ENCODE measurements around the gene HEY2. TPM values are rescaled to one million over a fixed set of nuclear protein-coding genes. Genes with fewer than 3 reads are reported as not detected.
A peak's percentile ranks its signal among the peaks of the same experiment; 100 is the strongest.

HEY2 gene
- total and polyA plus RNA-seq, 3 experiments from 2014 or later: 0.09 to 0.20 (median 0.09) TPM

GRCh38 chr6:125746731-125747588, 2.5 kb upstream of the HEY2 start:
- no peaks in the 10 kb centered on the region for H3K36me3 ChIP-seq (ENCODE audit: insufficient read depth, low read length)
- H3K9me3 ChIP-seq (ENCODE audit: low read length): no peaks in the 10 kb centered on the region
- peak overlapping the region; percentile 85 to 93 (median 88) for H3K4me3 Mint-ChIP-seq
- ChIA-PET CTCF (interaction anchor here (0.8 to 2.4 kb wide), 3 partner anchors 43 to 438 kb away, joined by 3 to 8 read pairs (median 4); partner anchors contain the start of genes HINT3 and NCOA7), POLR2A (interaction anchor here (1.1 to 1.7 kb wide), 2 partner anchors 34 to 210 kb away, joined by 3 to 5 read pairs; partner anchors contain the start of gene HINT3)
- peaks cover 26% of the 10 kb centered on the region for H3K4me1 ChIP-seq (ENCODE audit: insufficient read depth, low read length)
- H3K27me3 ChIP-seq (ENCODE audit: insufficient read depth, low read length, poor library complexity, severe bottlenecking): peaks cover 40% of the 10 kb centered on the region
- peaks cover 50 to 70% of the 10 kb centered on the region in 2 donors for H3K27me3 Mint-ChIP-seq
- H3K36me3 Mint-ChIP-seq: peaks cover 0 to 8% (median 0%) of the 10 kb centered on the region in 3 donors
- H3K27ac Mint-ChIP-seq: peak overlapping the region; percentile 65 to 94 (median 88)
- H3K4me1 Mint-ChIP-seq: peaks cover 31 to 49% (median 42%) of the 10 kb centered on the region in 3 donors
- peak overlapping the region; percentile 63 for H3K4me3 ChIP-seq (ENCODE audit: low read length)
- no peak overlapping the region for H3K27ac ChIP-seq (ENCODE audit: low read depth, low read length)
- DNase-seq: peak; percentile 50 to 82 (median 75)
- H3K9me3 Mint-ChIP-seq: no peaks in the 10 kb centered on the region

GRCh38 chr6:125747589-125748405, 1.6 kb upstream of the HEY2 start:
- ChIA-PET POLR2A (interaction anchor here (1.0 to 1.7 kb wide), 3 partner anchors 8 to 209 kb away, joined by 3 to 5 read pairs (median 3); partner anchors contain the start of gene HINT3), CTCF (interaction anchor here (0.8 to 7.7 kb wide), 5 partner anchors 31 to 439 kb away, joined by 3 to 60 read pairs (median 4); partner anchors contain the start of genes HINT3 and NCOA7)
- Histone ChIP-seq H3K36me3 (ENCODE audit: insufficient read depth, low read length) (no peaks in the 10 kb centered on the region), H3K27me3 (ENCODE audit: insufficient read depth, low read length, poor library complexity, severe bottlenecking) (peaks cover 40% of the 10 kb centered on the region), H3K4me1 (ENCODE audit: insufficient read depth, low read length) (peaks cover 26% of the 10 kb centered on the region), H3K9me3 (ENCODE audit: low read length) (no peaks in the 10 kb centered on the region), H3K27ac (ENCODE audit: low read depth, low read length) (no peak overlapping the region), H3K4me3 (ENCODE audit: low read length) (peak overlapping the region; percentile 63)
- peaks cover 31 to 49% (median 42%) of the 10 kb centered on the region in 3 donors for H3K4me1 Mint-ChIP-seq
- peaks cover 0 to 8% (median 0%) of the 10 kb centered on the region in 3 donors for H3K36me3 Mint-ChIP-seq
- no peaks in the 10 kb centered on the region for H3K9me3 Mint-ChIP-seq
- peaks cover 50 to 70% of the 10 kb centered on the region in 2 donors for H3K27me3 Mint-ChIP-seq
- peak overlapping the region; percentile 87 to 93 (median 89) for H3K4me3 Mint-ChIP-seq
- peak overlapping the region in 7 of 8 donors; percentile 63 to 90 (median 88) for H3K27ac Mint-ChIP-seq
- DNase-seq: peak; percentile 8 to 55 (median 29)

GRCh38 chr6:125748406-125749172, 843 bp upstream of the HEY2 start:
- Histone ChIP-seq H3K27me3 (ENCODE audit: insufficient read depth, low read length, poor library complexity, severe bottlenecking) (peaks cover 40% of the 10 kb centered on the region), H3K4me3 (ENCODE audit: low read length) (peak overlapping the region; percentile 63), H3K36me3 (ENCODE audit: insufficient read depth, low read length) (no peaks in the 10 kb centered on the region), H3K27ac (ENCODE audit: low read depth, low read length) (no peak overlapping the region), H3K9me3 (ENCODE audit: low read length) (no peaks in the 10 kb centered on the region), H3K4me1 (ENCODE audit: insufficient read depth, low read length) (peaks cover 26% of the 10 kb centered on the region)
- Mint-ChIP-seq H3K9me3 (no peaks in the 10 kb centered on the region), H3K27me3 (peaks cover 52 to 68% of the 10 kb centered on the region in 2 donors), H3K36me3 (peaks cover 0 to 8% (median 0%) of the 10 kb centered on the region in 3 donors), H3K4me1 (peaks cover 32 to 49% (median 42%) of the 10 kb centered on the region in 3 donors), H3K27ac (peak overlapping the region in 7 of 8 donors; percentile 46 to 89 (median 69)), H3K4me3 (peak overlapping the region; percentile 87 to 93 (median 89))
- ChIA-PET CTCF (interaction anchor here (1.2 to 7.7 kb wide), 3 partner anchors 30 to 437 kb away, joined by 3 to 60 read pairs (median 8); partner anchors contain the start of gene NCOA7), POLR2A (interaction anchor here (1.0 to 1.7 kb wide), 3 partner anchors 9 to 208 kb away, joined by 3 to 5 read pairs (median 3); partner anchors contain the start of gene HINT3)
- peak in 2 of 5 donors; percentile 8 to 17 for DNase-seq

GRCh38 chr6:125749865-125750691, 646 bp downstream of the HEY2 start:
- Histone ChIP-seq H3K27me3 (ENCODE audit: insufficient read depth, low read length, poor library complexity, severe bottlenecking) (peaks cover 37% of the 10 kb centered on the region), H3K9me3 (ENCODE audit: low read length) (no peaks in the 10 kb centered on the region), H3K4me3 (ENCODE audit: low read length) (peak overlapping the region; percentile 56), H3K36me3 (ENCODE audit: insufficient read depth, low read length) (no peaks in the 10 kb centered on the region), H3K4me1 (ENCODE audit: insufficient read depth, low read length) (peaks cover 26% of the 10 kb centered on the region), H3K27ac (ENCODE audit: low read depth, low read length) (no peak overlapping the region)
- Mint-ChIP-seq H3K9me3 (no peaks in the 10 kb centered on the region), H3K27me3 (peaks cover 50 to 77% of the 10 kb centered on the region in 2 donors), H3K4me3 (peak overlapping the region; percentile 82 to 94 (median 91)), H3K4me1 (peaks cover 32 to 49% (median 42%) of the 10 kb centered on the region in 3 donors), H3K36me3 (peaks cover 0 to 8% (median 0%) of the 10 kb centered on the region in 3 donors), H3K27ac (peak overlapping the region; percentile 10 to 95 (median 80))
- peak in 1 of 5 donors; percentile 10 for DNase-seq
- ChIA-PET CTCF (interaction anchor here (7.7 kb wide), 1 partner anchor 438 kb away, joined by 60 read pairs; no protein-coding TSS in a partner anchor), POLR2A (interaction anchor here (0.9 kb wide), 1 partner anchor 41 kb away, joined by 3 read pairs; the partner anchor contains the start of gene NCOA7)

GRCh38 chr6:125750692-125751333, 1.4 kb downstream of the HEY2 start:
- Mint-ChIP-seq H3K4me1 (peaks cover 32 to 49% (median 42%) of the 10 kb centered on the region in 3 donors), H3K36me3 (peaks cover 0 to 8% (median 0%) of the 10 kb centered on the region in 3 donors), H3K4me3 (peak overlapping the region; percentile 82 to 94 (median 91)), H3K27me3 (peaks cover 48 to 76% of the 10 kb centered on the region in 2 donors), H3K9me3 (no peaks in the 10 kb centered on the region), H3K27ac (peak overlapping the region in 7 of 8 donors; percentile 2 to 80 (median 21))
- H3K4me3 ChIP-seq (ENCODE audit: low read length): peak overlapping the region; percentile 56
- CTCF ChIA-PET: interaction anchor here (7.7 kb wide), 1 partner anchor 439 kb away, joined by 60 read pairs; no protein-coding TSS in a partner anchor
- no peak overlapping the region for H3K27ac ChIP-seq (ENCODE audit: low read depth, low read length)
- H3K4me1 ChIP-seq (ENCODE audit: insufficient read depth, low read length): peaks cover 26% of the 10 kb centered on the region
- DNase-seq: no peak
- H3K9me3 ChIP-seq (ENCODE audit: low read length): no peaks in the 10 kb centered on the region
- POLR2A ChIA-PET: no interaction called here
- no peaks in the 10 kb centered on the region for H3K36me3 ChIP-seq (ENCODE audit: insufficient read depth, low read length)
- peaks cover 37% of the 10 kb centered on the region for H3K27me3 ChIP-seq (ENCODE audit: insufficient read depth, low read length, poor library complexity, severe bottlenecking)

GRCh38 chr6:125751334-125751916, 2.0 kb downstream of the HEY2 start:
- POLR2A ChIA-PET: no interaction called here

More at GRCh38 chr6:125751334-125751916, 2.0 kb downstream of the HEY2 start:
- H3K27ac ChIP-seq (ENCODE audit: low read depth, low read length): no peak overlapping the region
- Mint-ChIP-seq H3K27ac (peak overlapping the region in 2 of 8 donors; percentile 21 to 80), H3K36me3 (peaks cover 0 to 8% (median 0%) of the 10 kb centered on the region in 3 donors), H3K4me3 (peak overlapping the region in 1 of 7 donors; percentile 0), H3K9me3 (no peaks in the 10 kb centered on the region), H3K27me3 (peaks cover 42 to 74% of the 10 kb centered on the region in 2 donors), H3K4me1 (peaks cover 28 to 44% (median 38%) of the 10 kb centered on the region in 3 donors)
- H3K4me1 ChIP-seq (ENCODE audit: insufficient read depth, low read length): peaks cover 26% of the 10 kb centered on the region
- H3K9me3 ChIP-seq (ENCODE audit: low read length): no peaks in the 10 kb centered on the region
- no peak overlapping the region for H3K4me3 ChIP-seq (ENCODE audit: low read length)
- H3K36me3 ChIP-seq (ENCODE audit: insufficient read depth, low read length): no peaks in the 10 kb centered on the region
- no peak for DNase-seq
- CTCF ChIA-PET: interaction anchor here (0.8 to 7.7 kb wide), 4 partner anchors 9 to 1515 kb away, joined by 3 to 60 read pairs (median 4); no protein-coding TSS in a partner anchor
- peaks cover 32% of the 10 kb centered on the region for H3K27me3 ChIP-seq (ENCODE audit: insufficient read depth, low read length, poor library complexity, severe bottlenecking)

Data from CD8-positive, alpha-beta memory T cell (primary cell).